ENCODE data around the gene RPS6KA5. TPM values are rescaled to one million over a fixed set of nuclear protein-coding genes. Genes with fewer than 3 reads are reported as not detected.
"Not testable (repeated sequence)": the region's sequence is repeated elsewhere in the genome, so short reads cannot be mapped to it uniquely, and the experiment has no call there.

The RPS6KA5 gene
- polyA plus RNA-seq, 1 experiment: 0.22 TPM

DNA sequence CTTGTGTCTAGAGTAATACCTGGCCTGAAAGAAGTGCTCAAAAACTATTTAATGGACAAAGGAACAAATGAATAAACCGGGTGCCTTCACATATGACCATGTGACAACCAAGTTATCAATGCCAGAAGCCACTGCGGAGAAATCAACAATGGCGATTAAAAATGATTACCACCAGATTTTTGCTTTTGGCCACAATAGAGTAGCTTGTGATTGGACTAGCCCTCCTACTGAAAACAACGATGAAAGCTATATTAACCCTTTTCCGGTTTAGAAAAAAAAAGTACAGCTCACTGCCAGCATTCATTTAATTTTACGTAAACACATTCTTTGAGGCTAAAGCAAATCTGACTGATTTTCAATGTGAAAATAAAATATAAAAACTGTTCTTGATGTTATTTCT lies 202.6 kb downstream of the RPS6KA5 start:
- CTCF ChIA-PET: interaction anchor here (1.2 to 1.4 kb wide), 2 partner anchors 10 to 31 kb away, joined by 3 to 4 read pairs; no protein-coding TSS in a partner anchor

DNA sequence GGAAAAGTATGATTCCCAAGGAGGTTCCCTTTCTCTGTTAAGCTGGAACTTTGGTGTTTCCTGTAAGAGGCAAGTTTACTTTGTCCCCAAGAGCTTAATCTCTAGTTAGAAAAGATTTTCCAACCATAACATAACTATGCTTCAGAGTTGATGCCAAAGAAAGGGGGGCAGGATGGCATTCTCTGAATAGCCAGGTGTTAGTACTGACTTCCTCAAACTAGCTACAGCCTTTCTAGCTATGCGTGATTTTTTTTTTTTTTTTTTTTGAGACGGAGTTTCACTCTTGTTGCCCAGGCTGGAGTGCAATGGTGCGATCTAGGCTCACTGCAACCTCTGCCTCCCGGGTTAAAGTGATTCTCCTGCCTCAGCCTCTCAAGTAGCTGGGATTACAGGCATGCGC lies 204.3 kb downstream of the RPS6KA5 start:
- DNase-seq (ENCODE audit: low read depth); H3K36me3 ChIP-seq (ENCODE audit: control insufficient read depth, insufficient read depth, low read length); H3K4me3 ChIP-seq (ENCODE audit: low read depth, low read length); POLR2A ChIA-PET; H3K27me3 ChIP-seq (ENCODE audit: control insufficient read depth, insufficient read depth, low read length): not testable (repeated sequence)
- CTCF ChIA-PET: interaction anchor here (0.7 kb wide), 1 partner anchor 13 kb away, joined by 3 read pairs; no protein-coding TSS in a partner anchor

More for the DNA sequence above, 202.6 kb downstream of the RPS6KA5 start:
- POLR2A ChIA-PET: no interaction called here
- H3K27me3 ChIP-seq (ENCODE audit: control insufficient read depth, insufficient read depth, low read length): no peaks in the 10 kb centered on the region
- H3K36me3 ChIP-seq (ENCODE audit: control insufficient read depth, insufficient read depth, low read length): no peaks in the 10 kb centered on the region
- H3K4me3 ChIP-seq (ENCODE audit: low read depth, low read length): no peak overlapping the region
- TF ChIP-seq, protein P1, sequence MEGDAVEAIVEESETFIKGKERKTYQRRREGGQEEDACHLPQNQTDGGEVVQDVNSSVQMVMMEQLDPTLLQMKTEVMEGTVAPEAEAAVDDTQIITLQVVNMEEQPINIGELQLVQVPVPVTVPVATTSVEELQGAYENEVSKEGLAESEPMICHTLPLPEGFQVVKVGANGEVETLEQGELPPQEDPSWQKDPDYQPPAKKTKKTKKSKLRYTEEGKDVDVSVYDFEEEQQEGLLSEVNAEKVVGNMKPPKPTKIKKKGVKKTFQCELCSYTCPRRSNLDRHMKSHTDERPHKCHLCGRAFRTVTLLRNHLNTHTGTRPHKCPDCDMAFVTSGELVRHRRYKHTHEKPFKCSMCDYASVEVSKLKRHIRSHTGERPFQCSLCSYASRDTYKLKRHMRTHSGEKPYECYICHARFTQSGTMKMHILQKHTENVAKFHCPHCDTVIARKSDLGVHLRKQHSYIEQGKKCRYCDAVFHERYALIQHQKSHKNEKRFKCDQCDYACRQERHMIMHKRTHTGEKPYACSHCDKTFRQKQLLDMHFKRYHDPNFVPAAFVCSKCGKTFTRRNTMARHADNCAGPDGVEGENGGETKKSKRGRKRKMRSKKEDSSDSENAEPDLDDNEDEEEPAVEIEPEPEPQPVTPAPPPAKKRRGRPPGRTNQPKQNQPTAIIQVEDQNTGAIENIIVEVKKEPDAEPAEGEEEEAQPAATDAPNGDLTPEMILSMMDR (IDR thresholded peaks at IDR 0.05; ENCODE audit: insufficient read depth, low read depth, low read length): no peak
- DNase-seq (ENCODE audit: low read depth): no peak

DNA sequence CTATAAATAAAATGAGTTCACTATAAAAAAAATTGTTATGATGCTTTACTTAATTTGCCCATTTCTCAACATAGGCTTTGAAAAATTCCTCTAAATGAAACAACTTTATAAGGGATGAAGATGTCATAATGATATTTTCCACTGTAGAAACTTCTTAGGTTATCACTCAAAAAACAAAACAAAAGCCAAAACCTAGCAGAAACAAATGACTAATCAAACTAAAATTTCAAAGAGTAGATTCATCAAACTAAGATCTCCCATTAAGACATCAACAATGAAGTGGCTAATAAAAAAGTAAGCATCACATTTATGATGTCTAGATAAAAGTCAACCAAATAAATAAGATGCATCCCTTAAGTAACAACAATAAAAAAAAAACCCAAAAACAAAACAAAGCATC lies 207.3 kb downstream of the RPS6KA5 start:
- DNase-seq (ENCODE audit: low read depth): no peak
- ChIA-PET CTCF (no interaction called here), POLR2A (no interaction called here)
- peaks cover 4% of the 10 kb centered on the region; the same call in 1 of the 2 replicates for H3K27me3 ChIP-seq (ENCODE audit: control insufficient read depth, insufficient read depth, low read length)
- no peaks in the 10 kb centered on the region for H3K36me3 ChIP-seq (ENCODE audit: control insufficient read depth, insufficient read depth, low read length)
- TF ChIP-seq, protein P1 (IDR thresholded peaks at IDR 0.05; ENCODE audit: insufficient read depth, low read depth, low read length): no peak
- no peak overlapping the region for H3K4me3 ChIP-seq (ENCODE audit: low read depth, low read length)

DNA sequence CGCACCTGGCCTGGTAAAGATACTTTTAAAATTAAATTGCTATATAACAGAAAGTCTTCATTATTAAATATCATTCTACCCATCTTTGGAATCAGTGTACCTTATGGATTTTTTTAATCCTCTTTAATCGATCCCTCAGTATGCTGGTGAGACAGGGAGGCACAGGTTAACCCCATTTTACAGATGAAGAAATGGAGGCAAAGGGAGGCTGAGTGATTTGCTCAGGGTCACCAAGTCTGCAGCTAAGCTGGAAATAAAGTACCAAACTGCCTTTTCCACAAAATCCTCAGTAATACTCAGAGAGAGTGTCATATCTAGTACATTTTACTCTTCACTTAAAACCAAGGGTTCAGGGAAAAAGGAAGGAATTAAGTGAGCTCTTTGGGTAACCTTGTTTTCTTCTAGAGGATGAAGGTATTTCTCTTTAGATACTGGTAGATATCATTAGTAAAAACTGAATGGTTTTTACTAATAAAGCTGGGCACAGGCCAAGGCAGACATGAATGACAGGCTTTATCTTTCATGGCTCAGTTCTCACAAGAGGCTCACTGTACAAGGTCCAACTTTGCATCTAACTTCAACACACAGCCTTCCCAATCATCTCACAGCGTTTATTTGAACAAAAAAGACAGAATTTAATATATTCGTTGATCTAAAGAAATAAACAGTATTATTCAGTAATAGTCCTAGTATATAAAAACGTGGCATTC lies 209.0 kb downstream of the RPS6KA5 start:
- Histone ChIP-seq H3K4me3 (ENCODE audit: low read depth, low read length) (no peak overlapping the region), H3K36me3 (ENCODE audit: control insufficient read depth, insufficient read depth, low read length) (no peaks in the 10 kb centered on the region), H3K27me3 (ENCODE audit: control insufficient read depth, insufficient read depth, low read length) (peaks cover 4% of the 10 kb centered on the region; the same call in 1 of the 2 replicates)
- ChIA-PET CTCF (interaction anchor here (0.6 to 1.2 kb wide), 2 partner anchors 56 to 124 kb away, joined by 3 read pairs; no protein-coding TSS in a partner anchor), POLR2A (no interaction called here)
- TF ChIP-seq, protein P1 (IDR thresholded peaks at IDR 0.05; ENCODE audit: insufficient read depth, low read depth, low read length): no peak
- no peak for DNase-seq (ENCODE audit: low read depth)

DNA sequence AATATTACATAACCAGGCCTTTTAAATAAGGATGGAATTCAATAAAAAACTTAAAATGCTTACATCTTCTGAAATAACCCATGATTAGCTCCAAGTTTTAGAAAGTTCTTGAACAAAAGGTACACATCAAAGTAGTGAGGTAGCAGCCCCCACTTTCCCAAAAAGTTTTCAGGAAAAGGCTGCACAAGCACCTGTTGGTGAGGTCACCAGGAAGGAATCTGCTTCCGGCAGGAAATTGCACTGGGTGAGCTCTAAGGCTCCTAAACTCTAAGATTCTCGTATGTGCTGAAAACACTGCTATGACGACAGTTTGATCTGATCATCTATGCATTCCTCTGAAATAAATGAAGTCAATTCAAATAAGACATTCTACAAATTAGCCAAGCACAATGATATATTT lies 210.0 kb downstream of the RPS6KA5 start:
- no peak overlapping the region for H3K4me3 ChIP-seq (ENCODE audit: low read depth, low read length)
- POLR2A ChIA-PET: no interaction called here
- H3K36me3 ChIP-seq (ENCODE audit: control insufficient read depth, insufficient read depth, low read length): no peaks in the 10 kb centered on the region
- TF ChIP-seq, protein P1 (IDR thresholded peaks at IDR 0.05; ENCODE audit: insufficient read depth, low read depth, low read length): no peak
- no peak for DNase-seq (ENCODE audit: low read depth)
- H3K27me3 ChIP-seq (ENCODE audit: control insufficient read depth, insufficient read depth, low read length): peaks cover 4% of the 10 kb centered on the region; the same call in 1 of the 2 replicates
- CTCF ChIA-PET: no interaction called here
